Stimulated activated naive CD8-positive, alpha-beta T cell treated with anti-CD3 and anti-CD28 coated beads, Interleukin-15, Interleukin-2, amounts not matched to agents 100 ng/mL and 50 ng/mL, for 24 hours (primary cell): ENCODE measurements around the gene IDH1.

ENCODE experiments used
- H3K27ac Mint-ChIP-seq: one replicate; pipeline ENCODE4 v1.8.0; 2021; ENCODE audit warnings: mild to moderate bottlenecking, mixed read lengths
- H3K27me3 Mint-ChIP-seq: one replicate; pipeline ENCODE4 v1.8.0; 2021; ENCODE audit warnings: mixed read lengths
- H3K36me3 Mint-ChIP-seq: one replicate; pipeline ENCODE4 v1.8.0; 2021; ENCODE audit warnings: low read depth, mixed read lengths
- H3K4me1 Mint-ChIP-seq: one replicate; pipeline ENCODE4 v1.8.0; 2021; ENCODE audit warnings: low read depth, mixed read lengths
- H3K4me3 Mint-ChIP-seq: one replicate; pipeline ENCODE4 v1.8.0; 2021; ENCODE audit warnings: mild to moderate bottlenecking, mixed read lengths
- H3K9me3 Mint-ChIP-seq: one replicate; pipeline ENCODE4 v1.8.0; 2021; ENCODE audit warnings: mixed read lengths

The IDH1 gene

GRCh38 chr2:208208335-208209085, 46.4 kb downstream of the IDH1 start:
- no peaks in the 10 kb centered on the region for H3K4me1 Mint-ChIP-seq
- H3K4me3 Mint-ChIP-seq, result no peak overlapping the region
- H3K9me3 Mint-ChIP-seq, result no peaks in the 10 kb centered on the region
- H3K27me3 Mint-ChIP-seq, result no peaks in the 10 kb centered on the region
- no peak overlapping the region for H3K27ac Mint-ChIP-seq
- H3K36me3 Mint-ChIP-seq, result no peaks in the 10 kb centered on the region

GRCh38 chr2:208207769-208208168, 47.1 kb downstream of the IDH1 start:
- H3K27me3 Mint-ChIP-seq, result no peaks in the 10 kb centered on the region
- H3K27ac Mint-ChIP-seq, result no peak overlapping the region
- H3K9me3 Mint-ChIP-seq, result no peaks in the 10 kb centered on the region
- no peaks in the 10 kb centered on the region for H3K36me3 Mint-ChIP-seq
- no peak overlapping the region for H3K4me3 Mint-ChIP-seq
- H3K4me1 Mint-ChIP-seq, result no peaks in the 10 kb centered on the region

GRCh38 chr2:208204166-208204565, 50.7 kb downstream of the IDH1 start:
- no peaks in the 10 kb centered on the region for H3K36me3 Mint-ChIP-seq
- H3K27me3 Mint-ChIP-seq, result no peaks in the 10 kb centered on the region
- H3K4me3 Mint-ChIP-seq, result no peak overlapping the region
- H3K27ac Mint-ChIP-seq, result no peak overlapping the region
- no peaks in the 10 kb centered on the region for H3K4me1 Mint-ChIP-seq
- H3K9me3 Mint-ChIP-seq, result no peaks in the 10 kb centered on the region

- Mint-ChIP-seq H3K36me3 (no peaks in the 10 kb centered on the region), H3K27ac (no peak overlapping the region), H3K27me3 (no peaks in the 10 kb centered on the region), H3K9me3 (no peaks in the 10 kb centered on the region), H3K4me1 (no peaks in the 10 kb centered on the region), H3K4me3 (no peak overlapping the region)
These were observed 59.3 kb downstream of the IDH1 start for GRCh38 chr2:208195531-208195930.

GRCh38 chr2:208192611-208193236, 62.1 kb downstream of the IDH1 start:
- no peaks in the 10 kb centered on the region for H3K27me3 Mint-ChIP-seq
- no peaks in the 10 kb centered on the region for H3K36me3 Mint-ChIP-seq
- no peak overlapping the region for H3K4me3 Mint-ChIP-seq
- no peak overlapping the region for H3K27ac Mint-ChIP-seq
- H3K9me3 Mint-ChIP-seq, result no peaks in the 10 kb centered on the region
- H3K4me1 Mint-ChIP-seq, result no peaks in the 10 kb centered on the region

- H3K9me3 Mint-ChIP-seq, result no peaks in the 10 kb centered on the region
- H3K4me1 Mint-ChIP-seq, result no peaks in the 10 kb centered on the region
- H3K36me3 Mint-ChIP-seq, result no peaks in the 10 kb centered on the region
- H3K27ac Mint-ChIP-seq, result no peak within 1 kb of the TSS
- no peak within 1 kb of the TSS for H3K4me3 Mint-ChIP-seq
- no peaks in the 10 kb centered on the region for H3K27me3 Mint-ChIP-seq
These were observed 64.9 kb downstream of the IDH1 start, which contains the start of gene C2orf80 for GRCh38 chr2:208189810-208190503. Gene C2orf80 (minus strand): TSS chr2:208190030. CDS start chr2:208186986, 3,044 bp downstream.

- Mint-ChIP-seq H3K27ac (no peak overlapping the region), H3K27me3 (peaks cover 4% of the 10 kb centered on the region), H3K9me3 (no peaks in the 10 kb centered on the region), H3K36me3 (no peaks in the 10 kb centered on the region), H3K4me3 (no peak overlapping the region), H3K4me1 (no peaks in the 10 kb centered on the region)
These were observed 65.6 kb downstream of the IDH1 start for GRCh38 chr2:208189069-208189809.

GRCh38 chr2:208186893-208187292, 68.0 kb downstream of the IDH1 start:
- Mint-ChIP-seq H3K4me3 (no peak overlapping the region), H3K36me3 (no peaks in the 10 kb centered on the region), H3K4me1 (no peaks in the 10 kb centered on the region), H3K9me3 (no peaks in the 10 kb centered on the region), H3K27ac (no peak overlapping the region), H3K27me3 (peaks cover 7% of the 10 kb centered on the region)

GRCh38 chr2:208186465-208186864, 68.4 kb downstream of the IDH1 start:
- H3K9me3 Mint-ChIP-seq, result no peaks in the 10 kb centered on the region
- no peak overlapping the region for H3K4me3 Mint-ChIP-seq
- H3K27me3 Mint-ChIP-seq, result peaks cover 7% of the 10 kb centered on the region

More at GRCh38 chr2:208186465-208186864, 68.4 kb downstream of the IDH1 start:
- no peaks in the 10 kb centered on the region for H3K36me3 Mint-ChIP-seq
- H3K27ac Mint-ChIP-seq, result no peak overlapping the region
- no peaks in the 10 kb centered on the region for H3K4me1 Mint-ChIP-seq
